Left ventricle myocardium inferior (tissue), 1 donor: ENCODE data around the gene PTH. TPM values are rescaled to one million over a fixed set of nuclear protein-coding genes. Genes with fewer than 3 reads are reported as not detected.

Source experiments
- DNase-seq: peaks from one replicate; pipeline ENCODE4 v3.0.0-alpha.2; 2020
- H3K27ac ChIP-seq: fragments of 200-600 bp; replicated peaks from 2 replicates; pipeline ENCODE4 v1.8.0; 2021
- H3K27me3 ChIP-seq: fragments of 200-600 bp; 2 replicates; pipeline ENCODE4 v1.8.0; 2021; ENCODE audit warnings: low read depth
- H3K36me3 ChIP-seq: fragments of 200-600 bp; 2 replicates; pipeline ENCODE4 v1.8.0; 2021
- H3K4me1 ChIP-seq: fragments of 200-600 bp; 2 replicates; pipeline ENCODE4 v1.8.0; 2021
- H3K4me3 ChIP-seq: fragments of 200-600 bp; 2 replicates; pipeline ENCODE4 v1.8.0; 2021; ENCODE audit warnings: mild to moderate bottlenecking, moderate library complexity
- H3K9me3 ChIP-seq: fragments of 200-600 bp; replicated peaks from 2 replicates; pipeline ENCODE4 v1.8.0; 2021
- intact Hi-C: fragments of 100-400 bp; cut with micrococcal nuclease; formaldehyde crosslinking; loops from one replicate; pipeline ENCODE4 v1.11.0; 2022
- total RNA-seq: library from RNA; stranded (reverse); fragmentation: NEBNext Ultra II Directional; extraction: Animal tissue kit (Norgen Biotek cat#: 25700); gene quantifications from one replicate; pipeline ENCODE4 v1.2.1, GENCODE V29; 2021
- TF ChIP-seq, protein P1 (sequence below): fragments of 200-600 bp; IDR thresholded peaks from 2 replicates; pipeline ENCODE4 v1.8.0; 2021; ENCODE audit warnings: antibody characterized with exemption, mild to moderate bottlenecking, borderline replicate concordance
- donor health status: DM: no; HTN: yes; CAD: no; lungs with severe emphysema.

PTH gene
- total RNA-seq, 1 donor from 2014 or later, result not detected

GRCh38 chr11:13479688-13480087 lies 16.1 kb downstream of the PTH start:
- TF ChIP-seq, protein P1, sequence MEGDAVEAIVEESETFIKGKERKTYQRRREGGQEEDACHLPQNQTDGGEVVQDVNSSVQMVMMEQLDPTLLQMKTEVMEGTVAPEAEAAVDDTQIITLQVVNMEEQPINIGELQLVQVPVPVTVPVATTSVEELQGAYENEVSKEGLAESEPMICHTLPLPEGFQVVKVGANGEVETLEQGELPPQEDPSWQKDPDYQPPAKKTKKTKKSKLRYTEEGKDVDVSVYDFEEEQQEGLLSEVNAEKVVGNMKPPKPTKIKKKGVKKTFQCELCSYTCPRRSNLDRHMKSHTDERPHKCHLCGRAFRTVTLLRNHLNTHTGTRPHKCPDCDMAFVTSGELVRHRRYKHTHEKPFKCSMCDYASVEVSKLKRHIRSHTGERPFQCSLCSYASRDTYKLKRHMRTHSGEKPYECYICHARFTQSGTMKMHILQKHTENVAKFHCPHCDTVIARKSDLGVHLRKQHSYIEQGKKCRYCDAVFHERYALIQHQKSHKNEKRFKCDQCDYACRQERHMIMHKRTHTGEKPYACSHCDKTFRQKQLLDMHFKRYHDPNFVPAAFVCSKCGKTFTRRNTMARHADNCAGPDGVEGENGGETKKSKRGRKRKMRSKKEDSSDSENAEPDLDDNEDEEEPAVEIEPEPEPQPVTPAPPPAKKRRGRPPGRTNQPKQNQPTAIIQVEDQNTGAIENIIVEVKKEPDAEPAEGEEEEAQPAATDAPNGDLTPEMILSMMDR, result no peak
- H3K27me3 ChIP-seq, result peaks cover 18% of the 10 kb centered on the region
- H3K27ac ChIP-seq, result no peak overlapping the region
- DNase-seq, result no peak
- no peaks in the 10 kb centered on the region for H3K36me3 ChIP-seq
- H3K4me3 ChIP-seq, result no peak overlapping the region
- peaks cover 4% of the 10 kb centered on the region for H3K9me3 ChIP-seq
- no peaks in the 10 kb centered on the region for H3K4me1 ChIP-seq
- intact Hi-C loops, result no loop called here

GRCh38 chr11:13475091-13475490 lies 20.7 kb downstream of the PTH start:
- Histone ChIP-seq H3K27me3 (peaks cover 20% of the 10 kb centered on the region), H3K9me3 (no peaks in the 10 kb centered on the region), H3K4me1 (no peaks in the 10 kb centered on the region), H3K27ac (no peak overlapping the region), H3K4me3 (no peak overlapping the region), H3K36me3 (no peaks in the 10 kb centered on the region)
- intact Hi-C loops, result no loop called here
- TF ChIP-seq, protein P1, result no peak
- no peak for DNase-seq

DNA sequence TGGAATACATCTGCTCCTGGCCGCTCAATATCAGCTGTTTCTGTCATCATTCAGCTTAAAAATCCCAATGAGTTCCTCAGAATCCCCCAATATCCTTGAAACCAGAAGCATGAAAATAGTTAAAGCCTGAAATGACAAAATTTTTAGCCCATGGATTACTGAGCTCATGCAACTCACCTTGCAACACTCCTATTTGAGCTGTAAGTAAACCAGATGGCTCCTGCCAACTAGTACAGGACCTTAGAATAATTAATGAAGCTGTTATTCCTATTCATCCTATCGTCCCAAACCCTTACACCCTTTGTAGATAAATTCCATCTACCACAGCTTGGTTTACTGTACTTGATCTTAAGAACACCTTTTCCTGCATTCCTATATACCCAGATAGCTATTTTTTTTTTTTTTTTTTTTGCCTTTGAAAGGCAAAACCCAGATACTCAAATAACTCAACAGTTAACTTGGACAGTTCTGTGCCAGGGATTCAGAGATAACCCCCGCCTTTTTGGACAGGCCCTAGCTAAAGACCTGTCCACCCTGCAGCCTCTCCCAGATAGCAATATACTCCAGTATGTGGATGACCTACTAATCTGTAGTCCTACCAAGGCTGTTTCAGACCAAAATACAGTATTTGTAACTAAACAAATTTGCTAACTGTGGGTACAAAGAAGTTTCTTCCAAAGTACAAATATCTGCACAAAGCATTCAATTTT lies 22.6 kb downstream of the PTH start:
- H3K27me3 ChIP-seq, result peaks cover 19% of the 10 kb centered on the region
- intact Hi-C loops, result no loop called here
- no peaks in the 10 kb centered on the region for H3K9me3 ChIP-seq
- H3K4me3 ChIP-seq, result no peak overlapping the region
- no peak for DNase-seq
- no peaks in the 10 kb centered on the region for H3K4me1 ChIP-seq
- TF ChIP-seq, protein P1, result no peak
- H3K27ac ChIP-seq, result no peak overlapping the region
- no peaks in the 10 kb centered on the region for H3K36me3 ChIP-seq

DNA sequence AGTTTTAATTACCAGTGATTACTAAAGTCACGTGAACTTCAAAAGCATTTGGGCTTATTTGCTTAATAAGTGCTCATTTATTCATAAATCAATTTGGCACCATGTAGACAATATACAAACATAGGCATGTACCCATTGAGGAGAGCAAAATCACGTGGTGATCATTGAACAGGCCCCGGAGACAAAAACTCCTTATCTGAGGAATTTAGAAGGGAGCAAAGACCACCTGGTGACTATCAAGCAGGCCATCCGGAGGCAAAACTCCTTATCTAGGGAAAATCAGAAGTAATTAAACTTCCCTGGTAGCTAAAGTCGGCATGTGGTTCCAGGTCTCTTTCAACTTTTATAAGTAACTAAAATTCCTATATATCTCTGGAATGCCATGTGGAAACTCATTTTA lies 27.0 kb downstream of the PTH start:
- no peak overlapping the region for H3K4me3 ChIP-seq
- H3K27me3 ChIP-seq, result peaks cover 21% of the 10 kb centered on the region
- H3K4me1 ChIP-seq, result peaks cover 4% of the 10 kb centered on the region
- intact Hi-C loops, result no loop called here
- TF ChIP-seq, protein P1, result no peak
- H3K9me3 ChIP-seq, result no peaks in the 10 kb centered on the region
- no peak overlapping the region for H3K27ac ChIP-seq
- no peaks in the 10 kb centered on the region for H3K36me3 ChIP-seq
- no peak for DNase-seq

- DNase-seq, result no peak
- intact Hi-C loops, result no loop called here
- TF ChIP-seq, protein P1, result peak; percentile 66
These were observed 29.9 kb downstream of the PTH start for GRCh38 chr11:13465909-13466371.

More at GRCh38 chr11:13465909-13466371, 29.9 kb downstream of the PTH start:
- no peaks in the 10 kb centered on the region for H3K36me3 ChIP-seq
- H3K27ac ChIP-seq, result no peak overlapping the region
- H3K4me3 ChIP-seq, result no peak overlapping the region
- H3K27me3 ChIP-seq, result peaks cover 21% of the 10 kb centered on the region
- H3K4me1 ChIP-seq, result peaks cover 25% of the 10 kb centered on the region
- H3K9me3 ChIP-seq, result no peaks in the 10 kb centered on the region
